HG02938 (cell line): Measurements from ENCODE around the gene FUBP3.

Experiments
- ATAC-seq: cut with Tn5 transposase; IDR thresholded peaks from one replicate; pipeline ENCODE4 v1.9.1; 2021; ENCODE audit warnings: mild to moderate bottlenecking, moderate library complexity; ENCODE audit not compliant: unreplicated experiment

FUBP3 gene

DNA sequence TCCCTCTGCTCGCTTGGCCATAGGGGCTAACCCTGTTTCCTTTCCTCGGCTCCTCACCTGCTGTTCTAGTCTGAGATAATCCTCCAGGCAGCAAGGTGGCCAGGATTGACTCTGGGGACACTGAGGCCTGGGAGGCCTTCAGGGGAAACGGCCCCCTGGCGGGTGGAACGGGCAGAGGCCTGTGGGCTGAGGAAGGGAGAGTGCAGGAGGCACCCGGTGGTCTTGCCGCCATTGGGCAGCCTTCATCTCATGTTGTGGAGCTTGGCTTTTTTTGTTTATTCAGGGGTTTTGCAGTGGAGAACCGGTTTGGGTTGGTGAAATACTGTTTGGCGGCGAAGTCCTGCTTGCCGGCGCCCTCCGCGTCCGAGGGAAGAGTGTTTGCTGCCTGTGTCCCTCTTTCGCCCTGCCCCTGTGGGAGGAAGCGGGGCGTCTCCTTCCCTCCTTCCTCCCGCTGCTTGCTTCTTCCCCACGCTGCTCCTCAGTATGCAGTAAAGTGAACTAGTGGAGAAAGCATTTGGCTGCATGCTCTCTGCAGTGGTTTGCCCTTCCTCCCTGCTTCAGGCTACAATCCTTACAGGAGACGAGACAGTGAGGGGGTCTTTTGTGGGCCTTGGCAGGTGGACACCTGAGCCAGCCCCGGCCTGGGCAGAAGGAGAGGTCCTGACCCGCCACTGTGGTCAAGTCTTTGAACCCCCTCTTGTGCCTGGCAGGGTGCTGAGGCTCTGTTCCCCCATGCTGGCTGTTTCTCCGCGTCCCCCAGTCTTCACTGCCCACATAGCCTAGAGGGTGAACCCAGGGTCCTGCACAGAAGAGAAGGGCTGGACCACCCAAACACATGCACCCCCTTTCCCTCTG lies 54.2 kb downstream of the FUBP3 start:
- ATAC-seq = no peak

DNA sequence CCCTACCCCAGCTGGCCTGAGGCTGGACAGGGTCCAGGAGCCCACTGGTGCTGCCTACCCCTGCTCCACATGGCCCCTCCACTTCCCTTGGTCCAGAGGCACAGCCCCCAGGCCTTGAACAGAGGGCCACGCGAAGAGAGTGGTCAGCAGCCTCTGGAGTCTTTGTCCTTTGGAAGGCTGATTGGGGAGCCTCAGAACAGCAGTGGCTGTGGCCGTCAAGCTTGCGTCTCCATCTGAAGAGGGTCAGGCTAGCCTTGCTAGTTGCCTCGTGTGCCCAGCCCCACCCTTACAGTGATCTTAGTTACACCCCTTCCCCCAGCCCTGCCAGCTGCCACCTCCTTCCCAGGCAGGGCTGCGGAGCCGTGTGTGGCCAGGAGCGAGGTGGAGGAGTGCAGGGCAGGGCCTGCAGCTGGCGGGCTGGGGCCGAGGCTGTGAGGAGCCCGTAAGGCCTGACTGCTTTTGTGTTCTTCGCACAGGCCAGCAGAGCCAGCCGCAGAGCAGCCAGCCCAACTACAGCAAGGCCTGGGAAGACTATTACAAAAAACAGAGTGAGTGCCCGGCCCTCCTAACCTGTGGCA lies 54.9 kb downstream of the FUBP3 start:
- no peak for ATAC-seq

DNA sequence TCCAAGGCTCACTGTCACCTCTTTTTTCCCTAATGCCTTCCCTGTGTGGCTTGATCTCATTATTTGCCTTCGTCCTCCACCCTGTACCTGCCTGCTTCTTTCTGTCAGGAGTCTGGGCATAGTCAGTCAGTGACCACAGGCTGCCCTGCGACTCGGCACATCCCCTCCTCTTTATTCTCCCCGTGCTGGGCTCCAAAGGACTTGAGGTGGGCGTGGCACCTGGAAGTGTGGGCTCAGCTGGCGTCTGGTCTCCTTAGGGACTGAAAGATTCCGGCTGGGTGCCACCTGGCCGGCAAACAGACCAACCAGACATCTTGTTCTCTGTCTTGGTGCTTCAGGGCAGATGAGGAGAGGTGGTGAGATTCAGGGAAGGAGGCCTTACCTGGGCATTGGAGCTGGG lies 55.4 kb downstream of the FUBP3 start:
- no peak for ATAC-seq

DNA sequence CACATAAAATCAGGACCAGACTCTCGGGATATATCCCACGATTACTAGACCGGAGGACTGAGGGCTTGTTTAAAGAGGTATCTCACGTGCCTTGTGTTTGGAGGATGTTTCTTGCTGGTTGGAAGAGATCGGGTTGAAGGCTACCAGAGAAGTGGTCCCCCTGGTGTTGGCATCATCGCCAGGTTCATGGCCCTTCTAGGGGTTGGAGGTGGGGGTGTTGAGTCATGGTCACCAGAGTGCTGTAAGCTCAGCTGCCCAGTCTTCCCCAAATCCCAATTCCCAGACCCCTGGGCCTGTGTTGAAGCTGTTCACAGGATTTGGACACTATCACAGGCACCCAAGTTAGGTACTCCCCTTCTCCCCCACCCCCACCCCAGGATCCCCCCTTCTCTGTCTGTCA lies 55.9 kb downstream of the FUBP3 start:
- ATAC-seq = no peak

DNA sequence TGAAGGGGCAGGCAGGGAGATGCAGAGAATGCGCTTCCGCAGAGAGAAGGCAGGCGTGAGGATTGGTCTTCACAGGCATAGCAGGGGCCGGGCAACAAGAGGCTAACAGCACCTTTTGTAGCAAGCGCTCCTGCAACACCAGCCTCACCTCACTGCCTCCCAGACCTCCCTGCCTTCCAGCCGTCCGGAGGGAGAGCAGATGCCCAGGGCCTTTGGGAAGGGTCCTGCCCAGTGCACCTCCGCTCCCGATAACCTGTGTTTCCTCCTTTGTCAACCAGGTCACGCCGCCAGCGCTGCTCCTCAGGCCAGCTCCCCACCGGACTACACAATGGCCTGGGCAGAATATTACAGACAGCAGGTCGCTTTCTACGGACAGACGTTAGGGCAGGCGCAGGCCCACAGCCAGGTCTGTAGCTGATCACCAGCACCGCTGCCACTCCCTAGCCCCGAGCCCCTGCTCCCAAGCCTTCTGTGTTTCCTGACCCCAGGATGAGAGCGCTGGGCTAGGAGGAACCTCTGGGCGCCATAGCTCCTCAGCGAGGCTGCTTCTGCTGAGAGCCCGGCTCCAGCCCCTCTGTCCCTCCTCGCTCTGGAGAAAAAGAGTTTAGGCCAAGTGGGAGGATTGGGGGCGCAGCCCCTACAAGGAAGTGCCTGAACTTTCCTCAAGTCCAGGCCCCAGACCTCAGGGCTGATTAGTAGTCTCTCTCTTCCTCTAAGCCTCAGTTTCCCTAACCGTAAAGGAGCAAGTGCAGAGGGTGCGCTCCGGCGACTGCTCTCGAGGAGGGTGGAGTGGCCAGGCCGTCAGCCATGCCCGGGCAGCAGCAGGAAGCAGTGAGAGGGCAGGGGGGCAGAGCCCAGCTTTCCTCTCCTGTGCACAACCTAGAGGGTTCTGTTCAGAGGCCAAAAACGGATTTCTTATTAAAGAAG lies 56.6 kb downstream of the FUBP3 start:
- no peak for ATAC-seq

DNA sequence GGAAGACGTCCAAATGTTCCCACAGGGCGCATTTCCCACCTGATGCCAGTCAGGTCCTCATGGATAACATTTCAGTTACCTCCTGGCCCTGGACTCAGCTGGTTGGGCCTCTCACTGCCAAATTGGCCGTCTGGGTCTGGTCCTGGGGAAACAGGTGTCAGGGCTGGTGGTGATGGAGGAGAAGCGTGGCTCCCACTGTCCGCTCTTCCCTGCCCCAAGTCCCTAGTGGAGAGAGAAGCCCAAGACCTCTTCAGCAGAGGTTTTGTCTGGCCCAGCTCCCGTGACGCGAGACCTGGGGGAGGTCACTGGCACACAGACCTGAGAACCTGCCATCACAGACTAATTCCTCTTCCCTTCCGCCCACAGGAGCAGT lies 57.3 kb downstream of the FUBP3 start:
- ATAC-seq = no peak

DNA sequence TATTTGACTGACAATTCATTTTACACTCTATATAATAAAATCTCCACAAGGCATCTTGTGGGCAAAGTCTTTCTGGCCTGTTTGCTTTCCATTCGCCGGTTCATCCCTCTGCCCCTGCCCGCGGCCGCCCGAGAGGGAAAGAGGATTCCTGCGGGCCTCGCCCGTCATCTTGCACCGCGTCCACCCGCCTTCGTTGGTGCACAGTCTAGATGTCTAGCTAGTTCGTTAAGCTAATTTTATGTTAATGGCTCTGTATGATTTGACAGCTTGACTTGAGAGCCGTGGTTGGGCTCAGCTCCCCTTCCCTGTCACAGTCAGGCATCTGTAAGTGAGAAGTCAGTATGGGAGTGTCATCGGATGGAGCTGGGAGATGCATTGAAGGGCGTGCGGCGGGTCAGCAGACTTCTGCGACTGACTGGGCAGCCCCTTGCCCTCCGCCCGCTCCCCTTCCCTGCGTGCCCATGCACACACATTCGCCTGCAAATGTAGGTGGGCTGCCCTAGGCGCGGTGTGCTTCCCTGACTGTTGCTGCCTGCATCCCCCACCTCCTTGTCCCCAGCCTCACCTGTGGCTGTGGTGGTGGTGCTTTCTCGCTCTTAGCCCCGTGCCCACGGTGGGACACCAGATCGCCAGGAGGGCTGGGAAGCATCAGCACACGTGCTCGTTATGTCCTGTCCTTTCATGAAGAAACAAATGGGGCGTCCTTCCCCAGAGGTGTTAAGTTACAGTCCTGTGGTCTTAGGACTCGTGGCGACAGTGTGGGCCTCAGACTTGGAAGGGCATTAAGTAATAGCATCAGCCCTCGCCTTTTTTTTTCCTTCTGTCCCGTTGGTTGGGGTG lies 59.1 kb downstream of the FUBP3 start:
- ATAC-seq = no peak

DNA sequence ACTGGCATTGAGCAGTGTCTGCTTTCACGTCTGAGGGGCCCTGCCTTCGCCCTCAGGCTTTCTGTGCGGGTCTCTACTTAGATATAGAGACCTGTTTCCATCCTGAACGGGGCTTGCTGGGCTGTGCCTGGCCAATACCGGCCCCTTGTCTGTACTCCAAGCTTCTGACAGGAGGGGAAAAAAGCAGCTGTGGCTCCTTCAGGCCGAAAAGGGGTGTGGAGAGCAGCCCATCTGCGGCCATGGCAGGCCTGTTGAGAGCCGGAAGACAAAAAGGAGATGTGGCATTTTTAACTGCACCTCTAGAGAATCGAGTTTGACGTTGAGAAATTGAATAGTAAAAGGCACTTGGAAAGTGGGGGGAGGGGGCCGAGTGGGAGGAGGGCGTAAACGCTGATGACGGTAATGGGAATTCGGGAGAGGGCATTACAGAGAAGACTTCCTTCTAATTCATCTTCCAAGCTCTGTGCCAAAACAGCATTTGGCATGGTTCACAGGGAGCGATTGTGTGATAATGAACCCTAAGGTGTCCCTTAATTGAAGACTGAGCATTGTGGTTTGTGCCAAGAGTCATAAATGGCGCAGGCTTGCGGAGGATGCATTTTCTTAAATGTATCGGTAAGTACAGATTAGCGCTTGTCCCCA lies 59.9 kb downstream of the FUBP3 start:
- ATAC-seq = no peak

DNA sequence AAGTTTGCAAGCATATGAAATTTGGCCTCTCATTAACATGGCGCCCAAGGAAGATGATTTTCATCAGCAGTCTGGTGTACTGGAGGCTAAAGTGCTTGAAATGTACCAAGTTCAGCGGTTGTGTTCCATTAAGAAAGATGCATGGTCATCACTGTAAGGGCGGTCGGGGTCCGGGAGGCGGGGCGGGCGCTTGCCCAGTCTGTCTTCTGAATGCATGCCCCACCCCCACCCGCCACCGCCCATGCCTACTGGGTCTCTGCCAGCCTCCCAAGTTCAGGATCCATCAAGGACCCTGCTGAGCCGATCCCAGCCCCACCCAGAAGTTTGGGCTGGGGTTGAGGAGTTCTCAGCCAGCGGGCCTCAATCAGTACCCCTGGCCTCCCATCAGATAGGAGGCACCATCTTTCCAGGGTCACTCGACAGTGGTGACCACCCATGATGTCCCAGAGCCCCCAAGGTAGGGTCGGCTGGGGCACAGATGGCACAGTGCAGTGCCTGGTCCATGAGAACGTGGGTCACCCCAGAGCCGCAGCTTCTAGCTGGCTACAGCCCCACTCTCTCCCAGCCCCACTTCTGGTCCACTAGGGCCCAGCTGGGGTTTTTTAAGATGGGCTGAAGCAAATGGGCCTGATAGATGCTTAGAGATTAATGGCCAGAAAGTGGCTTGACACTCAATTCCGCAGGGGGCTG lies 60.6 kb downstream of the FUBP3 start:
- no peak for ATAC-seq

DNA sequence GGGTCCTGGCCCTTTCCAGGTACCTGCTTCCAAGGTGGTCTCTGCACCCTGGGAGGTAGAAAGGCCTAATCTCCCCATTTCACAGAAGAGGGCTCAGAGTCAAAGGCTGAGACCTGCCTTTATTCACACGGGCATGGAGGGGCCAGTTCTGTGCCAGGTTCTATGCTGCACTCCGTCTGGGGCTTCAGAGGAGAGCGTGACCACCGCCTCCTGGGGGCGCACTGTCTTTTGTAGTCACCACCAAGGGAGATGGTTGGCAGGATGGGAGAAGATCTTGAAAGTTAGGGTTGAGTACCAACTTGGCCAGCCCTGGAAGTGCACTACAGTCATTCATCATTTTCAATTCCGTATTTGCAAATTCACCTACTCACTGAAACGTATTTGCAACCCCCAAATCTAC lies 61.3 kb downstream of the FUBP3 start:
- no peak for ATAC-seq

DNA sequence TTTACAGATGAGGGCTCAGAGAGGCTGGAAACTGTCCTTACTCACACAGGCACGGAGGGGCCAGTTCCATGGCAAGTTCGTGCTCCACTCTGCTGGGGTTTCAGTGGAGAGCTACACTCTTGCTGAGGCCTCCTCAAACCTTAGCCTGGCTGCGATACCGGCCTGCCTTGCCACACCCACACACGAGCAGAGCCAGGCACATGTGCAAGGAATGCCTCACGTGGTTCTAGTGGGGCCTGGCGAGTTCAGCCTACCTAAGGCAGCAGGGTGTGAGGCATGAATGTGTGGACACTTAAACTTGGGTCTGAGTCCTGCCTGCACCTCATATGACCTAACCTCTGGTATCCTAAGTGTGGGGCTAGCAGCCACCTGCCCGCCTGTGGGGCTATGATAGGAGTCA lies 63.5 kb downstream of the FUBP3 start:
- ATAC-seq = no peak

DNA sequence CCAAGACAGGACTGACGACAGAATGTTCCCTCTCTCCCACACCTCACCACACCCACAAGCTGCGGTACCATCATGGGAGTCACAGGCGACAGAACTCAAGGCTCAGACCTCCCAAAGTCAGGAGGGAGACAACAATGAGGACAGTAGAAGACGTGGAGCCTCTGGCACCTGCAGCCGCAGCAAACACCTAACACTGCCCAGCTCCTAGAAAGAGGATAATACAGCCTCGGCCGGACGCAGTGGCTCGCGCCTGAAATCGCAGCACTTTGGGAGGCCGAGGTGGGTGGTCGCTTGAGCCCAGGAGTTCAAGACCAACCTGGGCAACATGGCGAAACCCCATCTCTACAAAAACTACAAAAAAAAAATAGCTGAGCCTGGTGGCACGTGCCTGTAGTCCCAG lies 71.8 kb downstream of the FUBP3 start:
- no peak for ATAC-seq

DNA sequence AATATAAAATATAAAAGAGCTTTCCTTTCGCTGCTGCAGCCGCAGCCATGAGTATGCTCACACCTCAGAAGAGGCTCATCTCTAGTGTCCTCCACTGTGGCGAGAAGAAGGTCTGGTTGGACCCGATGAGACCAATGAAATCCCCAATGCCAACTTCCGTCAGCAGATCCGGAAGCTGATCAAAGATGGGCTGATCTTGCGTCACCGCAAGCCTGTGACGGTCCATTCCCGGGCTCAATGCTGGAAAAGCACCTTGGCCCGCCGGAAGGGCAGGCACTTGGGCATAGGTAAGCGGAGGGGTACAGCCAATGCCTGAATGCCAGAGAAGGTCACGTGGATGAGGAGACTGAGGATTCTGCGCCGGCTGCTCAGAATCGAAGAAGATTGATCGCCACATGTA lies 72.4 kb downstream of the FUBP3 start:
- no peak for ATAC-seq

DNA sequence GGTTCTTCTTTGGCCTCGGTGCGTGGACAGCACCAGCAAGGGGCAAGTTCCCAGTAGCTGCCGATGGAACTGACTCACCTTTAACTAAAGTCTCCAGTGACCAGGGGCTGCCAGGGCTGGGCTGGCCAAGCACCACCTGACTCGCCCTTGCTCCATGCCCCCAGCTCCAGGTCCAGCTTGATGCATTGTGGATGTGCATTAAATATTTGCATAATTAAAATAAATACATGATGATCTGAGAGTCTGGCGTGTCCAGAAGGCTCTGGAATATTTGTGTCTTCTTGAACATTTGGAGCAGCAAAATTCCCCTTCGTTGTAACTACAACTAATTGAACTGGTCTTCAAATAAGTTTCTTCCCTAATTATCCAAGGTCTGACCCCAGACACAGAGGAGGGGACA lies 75.5 kb downstream of the FUBP3 start:
- ATAC-seq = no peak

DNA sequence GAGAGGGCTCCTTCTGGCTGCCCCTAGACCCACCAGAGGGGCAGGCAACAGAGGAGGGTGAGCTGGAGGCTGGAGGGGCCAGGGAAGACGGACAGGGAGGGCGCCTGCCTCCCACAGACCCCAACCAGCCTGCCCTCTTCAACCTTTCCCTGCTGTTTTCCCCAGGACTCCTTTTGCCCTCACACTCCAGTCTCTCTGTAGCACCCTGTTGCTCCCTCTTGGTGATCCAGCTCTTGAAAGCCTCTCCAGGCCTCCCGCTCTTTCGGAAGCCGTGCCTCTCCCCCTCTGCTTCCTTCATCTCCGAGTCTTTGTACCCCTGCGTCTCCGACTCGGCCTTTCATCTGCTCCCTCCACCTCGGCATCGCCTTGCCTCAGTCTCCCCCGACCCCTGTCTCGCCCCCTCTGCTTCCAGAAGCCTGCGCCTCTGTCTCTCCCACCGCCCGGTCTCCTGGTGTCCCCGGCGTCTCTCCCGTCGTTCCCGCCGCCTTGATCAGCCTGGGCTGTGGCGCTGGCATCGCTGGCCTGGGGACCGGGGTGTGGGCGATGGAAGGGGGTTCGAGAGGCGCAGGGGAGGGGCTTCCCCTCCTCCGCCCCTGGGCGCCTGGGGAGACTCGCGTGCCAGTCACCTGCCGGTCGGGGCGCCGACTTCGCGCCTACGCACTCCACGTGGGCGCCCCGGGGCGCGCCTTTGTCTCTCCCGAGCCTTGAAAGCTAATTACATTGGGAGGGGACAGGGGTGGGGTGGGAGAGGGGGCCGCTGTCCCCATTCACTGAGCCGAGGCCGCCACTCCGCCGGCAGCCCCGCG lies 79.7 kb downstream of the FUBP3 start:
- no peak for ATAC-seq

DNA sequence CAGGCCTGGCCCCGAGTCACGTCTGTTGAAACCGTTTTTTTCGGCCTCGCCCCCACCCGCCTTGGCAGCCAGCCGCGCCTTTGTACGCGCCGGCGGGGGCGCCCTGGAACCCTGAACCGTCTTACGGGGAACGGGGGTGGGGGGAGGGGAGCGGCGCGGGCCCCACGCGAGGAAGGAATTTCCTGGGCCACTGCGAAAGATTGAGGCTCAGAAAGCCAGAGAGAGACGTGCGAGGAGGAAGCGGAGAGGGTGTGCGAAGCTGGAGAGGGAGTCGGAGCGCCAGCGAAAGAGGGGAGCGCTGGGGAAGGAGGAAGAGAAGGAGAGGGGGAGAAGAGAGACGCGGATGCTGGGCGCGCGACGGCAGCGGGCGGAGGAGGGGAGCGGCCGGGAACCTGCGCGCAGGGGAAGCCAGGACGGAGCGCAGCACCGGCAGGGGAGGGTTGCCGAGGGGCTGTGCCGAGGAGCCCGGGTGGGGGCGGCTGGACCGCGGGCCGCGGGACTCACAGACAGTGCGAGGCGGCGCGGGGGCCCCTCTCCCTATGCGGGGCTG lies 80.4 kb downstream of the FUBP3 start:
- ATAC-seq = no peak

DNA sequence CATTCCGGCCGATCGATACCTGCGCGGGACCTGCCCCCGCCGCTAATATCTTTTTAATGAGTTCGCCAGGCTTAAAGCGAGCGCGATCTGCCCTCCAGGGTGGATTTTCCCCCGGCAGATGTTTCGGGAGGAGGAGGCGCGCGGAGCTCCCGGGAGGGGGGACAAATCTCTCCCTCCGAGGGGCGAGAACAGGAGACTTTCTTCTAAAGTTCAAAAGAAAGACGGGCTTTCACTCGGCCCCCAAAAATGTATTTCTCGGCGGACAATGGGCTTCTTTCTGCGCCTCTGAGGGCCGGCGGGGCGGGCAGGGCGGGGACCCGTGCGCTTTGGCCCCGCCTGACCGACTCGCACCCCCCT lies 80.9 kb downstream of the FUBP3 start:
- no peak for ATAC-seq

DNA sequence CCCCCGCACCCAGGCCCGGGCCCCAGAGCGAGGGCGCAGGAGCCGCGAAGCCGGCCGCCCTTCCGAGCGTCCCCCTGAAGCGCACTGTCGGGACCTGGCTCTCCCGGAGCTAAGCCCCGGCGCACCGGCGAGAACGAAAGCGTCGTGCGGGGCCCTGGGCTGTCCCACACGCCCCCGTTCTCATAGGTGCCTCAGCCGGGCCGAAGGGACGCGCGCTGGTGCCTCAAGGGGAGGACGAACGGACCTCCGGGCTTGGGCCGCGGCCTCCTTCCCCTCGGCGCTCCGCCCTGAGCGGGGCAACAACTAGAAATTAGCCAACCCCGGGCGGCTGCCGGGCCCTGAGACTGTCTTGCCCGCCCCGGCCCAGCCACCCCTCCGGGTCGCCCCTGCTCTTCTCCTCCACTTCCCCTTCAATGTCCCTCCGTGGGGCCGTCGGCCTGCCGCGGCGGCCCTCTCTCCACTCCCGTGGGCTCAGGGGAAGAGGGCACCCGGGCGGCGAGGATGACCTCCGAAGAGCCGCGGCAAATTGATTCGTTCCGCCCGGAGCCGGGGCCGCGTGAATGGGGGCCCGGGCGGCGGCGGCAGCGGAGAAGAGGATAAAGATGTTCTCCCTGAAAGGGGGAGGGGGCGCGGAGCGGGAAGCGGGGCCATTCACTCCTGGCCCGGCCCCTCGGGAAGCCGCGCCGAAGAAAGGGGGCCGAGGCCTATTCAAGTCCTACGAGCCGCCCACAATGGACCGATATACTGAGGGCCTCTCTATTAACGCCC lies 81.5 kb downstream of the FUBP3 start:
- no peak for ATAC-seq
